ENCODE results near the gene RORC.

Gene RORC

GRCh38 chr1:151790940-151791651 is 40.5 kb downstream of the RORC start:
- TF ChIP-seq BACH2 (CRISPR knock-in tag; IDR thresholded peaks at IDR 0.05; ENCODE audit: borderline replicate concordance) (no peak), ARNTL (CRISPR knock-in tag; IDR thresholded peaks at IDR 0.05; ENCODE audit: borderline replicate concordance, low read depth) (no peak), ESRRG (CRISPR knock-in tag; IDR thresholded peaks at IDR 0.05) (no peak), POU6F1 (CRISPR knock-in tag; IDR thresholded peaks at IDR 0.05; ENCODE audit: borderline replicate concordance, low read depth) (no peak; the same call in 1 of the 2 replicates), ZFP3 (CRISPR knock-in tag; IDR thresholded peaks at IDR 0.05) (no peak), OSR1 (CRISPR knock-in tag; IDR thresholded peaks at IDR 0.05) (no peak), ZNF70 (CRISPR knock-in tag; IDR thresholded peaks at IDR 0.05) (no peak), ISL1 (CRISPR knock-in tag; IDR thresholded peaks at IDR 0.05) (no peak), ZNF565 (CRISPR knock-in tag; conservative IDR thresholded peaks at IDR 0.05; ENCODE audit: low read depth) (no peak), CSDC2 (CRISPR knock-in tag; IDR thresholded peaks at IDR 0.05) (no peak), SNAI2 (CRISPR knock-in tag; IDR thresholded peaks at IDR 0.05) (no peak), PPARA (CRISPR knock-in tag; IDR thresholded peaks at IDR 0.05; ENCODE audit: borderline replicate concordance) (no peak), ZC3H10 (CRISPR knock-in tag; IDR thresholded peaks at IDR 0.05) (no peak), ZFP30 (CRISPR knock-in tag; IDR thresholded peaks at IDR 0.05) (no peak), ZNF8 (CRISPR knock-in tag; IDR thresholded peaks at IDR 0.05) (no peak), TCF4 (CRISPR knock-in tag; IDR thresholded peaks at IDR 0.05; ENCODE audit: borderline replicate concordance) (no peak), GLIS3 (CRISPR knock-in tag; IDR thresholded peaks at IDR 0.05) (no peak)
- TF ChIP-seq, protein P1, sequence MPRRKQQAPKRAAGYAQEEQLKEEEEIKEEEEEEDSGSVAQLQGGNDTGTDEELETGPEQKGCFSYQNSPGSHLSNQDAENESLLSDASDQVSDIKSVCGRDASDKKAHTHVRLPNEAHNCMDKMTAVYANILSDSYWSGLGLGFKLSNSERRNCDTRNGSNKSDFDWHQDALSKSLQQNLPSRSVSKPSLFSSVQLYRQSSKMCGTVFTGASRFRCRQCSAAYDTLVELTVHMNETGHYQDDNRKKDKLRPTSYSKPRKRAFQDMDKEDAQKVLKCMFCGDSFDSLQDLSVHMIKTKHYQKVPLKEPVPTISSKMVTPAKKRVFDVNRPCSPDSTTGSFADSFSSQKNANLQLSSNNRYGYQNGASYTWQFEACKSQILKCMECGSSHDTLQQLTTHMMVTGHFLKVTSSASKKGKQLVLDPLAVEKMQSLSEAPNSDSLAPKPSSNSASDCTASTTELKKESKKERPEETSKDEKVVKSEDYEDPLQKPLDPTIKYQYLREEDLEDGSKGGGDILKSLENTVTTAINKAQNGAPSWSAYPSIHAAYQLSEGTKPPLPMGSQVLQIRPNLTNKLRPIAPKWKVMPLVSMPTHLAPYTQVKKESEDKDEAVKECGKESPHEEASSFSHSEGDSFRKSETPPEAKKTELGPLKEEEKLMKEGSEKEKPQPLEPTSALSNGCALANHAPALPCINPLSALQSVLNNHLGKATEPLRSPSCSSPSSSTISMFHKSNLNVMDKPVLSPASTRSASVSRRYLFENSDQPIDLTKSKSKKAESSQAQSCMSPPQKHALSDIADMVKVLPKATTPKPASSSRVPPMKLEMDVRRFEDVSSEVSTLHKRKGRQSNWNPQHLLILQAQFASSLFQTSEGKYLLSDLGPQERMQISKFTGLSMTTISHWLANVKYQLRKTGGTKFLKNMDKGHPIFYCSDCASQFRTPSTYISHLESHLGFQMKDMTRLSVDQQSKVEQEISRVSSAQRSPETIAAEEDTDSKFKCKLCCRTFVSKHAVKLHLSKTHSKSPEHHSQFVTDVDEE (CRISPR knock-in tag; IDR thresholded peaks at IDR 0.05), result no peak
- peak; percentile 56 for ATAC-seq

DNA sequence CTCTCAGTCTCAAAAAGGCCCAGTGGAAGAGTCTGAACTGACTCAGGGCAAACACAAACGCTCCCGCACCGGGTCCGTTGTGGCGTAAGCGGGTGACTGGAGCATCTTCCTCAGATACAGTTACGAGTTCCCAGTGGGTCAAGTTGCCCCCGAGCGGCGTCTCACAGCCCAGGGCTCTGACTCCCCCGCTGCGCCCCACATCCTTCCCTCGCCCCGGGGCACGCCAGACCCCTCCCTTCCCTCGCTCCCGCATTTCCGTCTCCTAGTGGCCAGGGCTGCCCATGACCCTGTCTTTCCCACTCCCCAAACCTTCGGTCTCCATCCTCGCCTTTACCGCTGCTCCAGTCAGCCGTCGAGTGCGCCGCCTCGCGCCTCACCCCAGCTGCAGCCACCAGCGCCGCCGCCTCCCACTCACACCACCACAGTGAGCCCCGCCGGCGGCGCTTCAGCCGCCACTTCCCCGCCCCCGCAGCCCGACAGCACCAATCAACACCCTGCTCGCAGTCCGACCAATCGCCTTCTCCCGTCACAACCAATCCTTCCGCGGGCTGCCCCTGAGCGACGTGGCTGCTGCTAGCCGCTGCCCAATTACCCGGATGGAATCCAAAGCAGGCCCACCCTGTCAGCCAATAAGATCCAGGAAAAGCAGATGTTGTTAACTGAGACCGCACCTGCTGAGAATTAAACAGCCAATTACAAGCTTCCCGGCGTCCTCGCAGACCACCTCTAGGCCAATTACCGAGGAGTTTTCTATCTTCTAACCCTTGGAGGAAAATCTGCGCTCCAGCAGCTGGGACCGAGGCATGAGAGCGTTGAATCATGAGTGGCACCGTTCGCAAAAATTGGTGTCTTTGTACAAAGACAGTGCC is 41.3 kb downstream of the RORC start, which contains the start of gene TDRKH:
TDRKH (minus strand) TSS at position 430 of the 869 bp plus-strand sequence. CDS start 7,478 bp downstream, outside the sequence.
- peak; percentile 98 for ATAC-seq
- TF ChIP-seq, protein P1 (CRISPR knock-in tag; IDR thresholded peaks at IDR 0.05), result 0 out of 2 replicates have a peak, but pooled peaks have one; percentile 65
- TF ChIP-seq ISL1 (CRISPR knock-in tag; IDR thresholded peaks at IDR 0.05) (no peak), ZNF8 (CRISPR knock-in tag; IDR thresholded peaks at IDR 0.05) (no peak), PATZ1 (CRISPR knock-in tag; IDR thresholded peaks at IDR 0.05; ENCODE audit: borderline replicate concordance) (no peak), ZFP30 (CRISPR knock-in tag; IDR thresholded peaks at IDR 0.05) (no peak), RARB (CRISPR knock-in tag; IDR thresholded peaks at IDR 0.05) (no peak), ZC3H10 (CRISPR knock-in tag; IDR thresholded peaks at IDR 0.05) (no peak), PPARA (CRISPR knock-in tag; IDR thresholded peaks at IDR 0.05; ENCODE audit: borderline replicate concordance) (no peak), ZFP3 (CRISPR knock-in tag; IDR thresholded peaks at IDR 0.05) (no peak), POU6F1 (CRISPR knock-in tag; IDR thresholded peaks at IDR 0.05; ENCODE audit: borderline replicate concordance, low read depth) (no peak), ZNF565 (CRISPR knock-in tag; conservative IDR thresholded peaks at IDR 0.05; ENCODE audit: low read depth) (no peak), ZNF70 (CRISPR knock-in tag; IDR thresholded peaks at IDR 0.05) (no peak), TCF4 (CRISPR knock-in tag; IDR thresholded peaks at IDR 0.05; ENCODE audit: borderline replicate concordance) (peak; percentile 43; the same call in 1 of the 2 replicates), ARNTL (CRISPR knock-in tag; IDR thresholded peaks at IDR 0.05; ENCODE audit: borderline replicate concordance, low read depth) (0 out of 2 replicates have a peak, but pooled peaks have one; percentile 15), TOX (CRISPR knock-in tag; IDR thresholded peaks at IDR 0.05; ENCODE audit: borderline replicate concordance) (no peak), OSR1 (CRISPR knock-in tag; IDR thresholded peaks at IDR 0.05) (no peak), CREB5 (CRISPR knock-in tag; IDR thresholded peaks at IDR 0.05; ENCODE audit: low read depth) (no peak), ESRRG (CRISPR knock-in tag; IDR thresholded peaks at IDR 0.05) (no peak), CSDC2 (CRISPR knock-in tag; IDR thresholded peaks at IDR 0.05) (0 out of 2 replicates have a peak, but pooled peaks have one; percentile 19), GLIS3 (CRISPR knock-in tag; IDR thresholded peaks at IDR 0.05) (no peak)

Data from SK-N-SH treated with all-trans-retinoic acid at 6 μM for 48 hours (cell line).